Mesodermal cell (in vitro differentiated cells): ENCODE measurements around the gene CCDC185.

ENCODE experiments used
- H3K27ac ChIP-seq: 2 replicates; pipeline ENCODE4 v1.7.0; 2013; ENCODE audit warnings: mild to moderate bottlenecking, low read depth, low read length, moderate library complexity; ENCODE audit not compliant: severe bottlenecking
- H3K36me3 ChIP-seq: 2 replicates; pipeline ENCODE4 v1.7.1; 2013; ENCODE audit warnings: mild to moderate bottlenecking, low read length, moderate library complexity; ENCODE audit not compliant: control insufficient read depth, insufficient read depth
- H3K4me1 ChIP-seq: one replicate; pipeline ENCODE4 v1.7.1; 2013; ENCODE audit warnings: mild to moderate bottlenecking, low read length; ENCODE audit not compliant: insufficient read depth, control insufficient read depth, poor library complexity, severe bottlenecking
- H3K4me3 ChIP-seq: 2 replicates; pipeline ENCODE4 v1.7.0; 2013; ENCODE audit warnings: low read length, control low read depth, mild to moderate bottlenecking; ENCODE audit not compliant: insufficient read depth, poor library complexity, severe bottlenecking; ENCODE audit errors: extremely low read depth
- H3K9me3 ChIP-seq: 2 replicates; pipeline ENCODE4 v1.7.1; 2013; ENCODE audit warnings: mild to moderate bottlenecking, low read length, moderate library complexity; ENCODE audit not compliant: control insufficient read depth
- WGBS, 2 experiments: methylation state at CpG; one replicate each; pipeline ENCODE4 v1.1.5; 2013; ENCODE audit warnings: missing lambda C conversion rate in 2 of 2; ENCODE audit not compliant: insufficient coverage in 2 of 2; 5-methylcytosine and 5-hydroxymethylcytosine counted together

The CCDC185 gene

DNA sequence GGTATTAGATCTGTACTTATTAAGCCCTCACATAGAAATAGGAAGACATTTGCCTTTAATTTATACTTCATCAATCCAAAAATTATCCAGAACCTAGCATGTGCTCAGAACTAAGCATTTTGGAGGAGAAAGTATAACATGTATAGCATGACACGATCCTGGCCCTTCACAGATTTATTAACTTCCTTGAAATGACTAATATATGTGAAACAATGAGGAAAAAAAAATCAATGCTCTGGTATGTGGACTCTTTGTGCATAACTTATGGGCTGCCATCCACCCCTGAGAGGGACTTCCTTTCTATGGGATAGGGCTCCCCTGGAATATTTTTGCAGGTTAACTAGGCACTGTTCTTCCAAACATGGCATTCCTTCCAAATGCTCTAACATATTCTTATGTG lies 36.6 kb downstream of the CCDC185 start:
- no peaks in the 10 kb centered on the region for H3K36me3 ChIP-seq
- no peak overlapping the region for H3K4me3 ChIP-seq
- H3K9me3 ChIP-seq, result peaks cover 4% of the 10 kb centered on the region
- no peaks in the 10 kb centered on the region for H3K4me1 ChIP-seq
- no peak overlapping the region for H3K27ac ChIP-seq
- no CpG with 5 or more reads among the region's 1 CpG for WGBS, 2 experiments

DNA sequence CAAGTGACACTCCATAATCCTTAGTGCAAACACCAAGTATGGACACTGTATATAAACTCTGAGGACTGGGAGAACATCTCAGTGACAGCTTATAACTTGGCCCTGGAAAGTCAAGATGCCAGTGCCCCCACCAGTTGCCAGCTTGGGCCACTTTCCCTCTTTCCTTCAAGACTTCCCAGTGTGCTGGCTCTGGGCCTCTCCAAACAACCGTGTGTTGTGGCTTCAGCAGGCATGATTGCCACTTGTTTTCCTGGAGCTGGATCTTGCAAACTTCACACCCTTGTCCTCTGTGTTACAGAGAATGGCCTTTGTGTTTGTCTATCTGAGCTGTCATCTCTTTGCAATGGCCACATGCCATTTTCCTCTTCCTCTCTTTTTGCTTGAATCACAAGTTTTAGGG lies 37.0 kb downstream of the CCDC185 start:
- no peaks in the 10 kb centered on the region for H3K4me1 ChIP-seq
- 64 to 67% methylated on average over 1 of the region's 1 CpG for WGBS, 2 experiments

DNA sequence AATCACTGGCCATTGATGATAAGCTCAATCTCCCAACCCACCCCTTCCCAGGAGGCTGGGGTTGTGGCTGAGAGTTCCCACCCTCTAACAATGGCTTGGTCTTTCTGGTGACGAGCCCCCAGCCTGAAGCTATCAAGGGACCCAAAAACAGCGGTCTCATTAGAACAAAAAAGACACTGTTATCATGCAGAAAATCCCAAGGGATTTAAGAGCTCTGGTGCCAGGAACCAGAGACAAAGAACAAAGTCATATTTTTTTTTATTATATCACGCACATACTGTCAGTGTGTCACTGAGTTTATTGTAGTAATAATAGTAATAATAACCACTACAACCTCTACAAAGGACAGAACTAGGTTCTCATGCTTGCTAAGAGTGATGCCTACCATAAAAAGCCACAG lies 43.9 kb downstream of the CCDC185 start:
- WGBS, 2 experiments, result 88% methylated on average over 1 of the region's 3 CpGs; no CpG with 5 or more reads in 1 of the 2 experiments
- H3K4me1 ChIP-seq, result no peaks in the 10 kb centered on the region
- no peaks in the 10 kb centered on the region for H3K9me3 ChIP-seq
- no peak overlapping the region for H3K4me3 ChIP-seq
- no peaks in the 10 kb centered on the region for H3K36me3 ChIP-seq
- no peak overlapping the region for H3K27ac ChIP-seq

More for the DNA sequence above, 37.0 kb downstream of the CCDC185 start:
- no peaks in the 10 kb centered on the region for H3K36me3 ChIP-seq
- H3K4me3 ChIP-seq, result no peak overlapping the region
- peaks cover 4% of the 10 kb centered on the region for H3K9me3 ChIP-seq
- no peak overlapping the region for H3K27ac ChIP-seq

DNA sequence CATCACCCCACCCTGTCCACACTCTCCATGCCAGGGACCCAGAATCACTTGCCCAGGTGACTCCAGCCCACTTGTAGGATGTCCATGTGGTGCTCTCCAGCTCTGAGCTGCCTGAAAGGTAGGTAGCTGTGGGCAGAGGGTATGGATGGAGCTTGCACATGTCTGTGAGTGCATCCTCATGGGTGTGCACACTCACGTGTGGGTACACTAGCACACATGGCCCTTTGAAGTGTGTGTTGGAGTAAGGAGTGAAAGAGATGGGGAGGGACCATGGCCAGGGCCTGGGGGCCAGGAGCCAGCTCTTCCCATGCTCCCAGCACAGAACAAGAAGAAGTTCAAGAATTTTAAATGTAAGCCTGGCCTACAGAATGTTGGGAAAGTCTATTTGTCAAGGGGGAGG lies 50.2 kb downstream of the CCDC185 start:
- H3K4me3 ChIP-seq, result no peak overlapping the region
- WGBS, 2 experiments, result 92% methylated on average over 1 of the region's 1 CpG; no CpG with 5 or more reads in 1 of the 2 experiments

DNA sequence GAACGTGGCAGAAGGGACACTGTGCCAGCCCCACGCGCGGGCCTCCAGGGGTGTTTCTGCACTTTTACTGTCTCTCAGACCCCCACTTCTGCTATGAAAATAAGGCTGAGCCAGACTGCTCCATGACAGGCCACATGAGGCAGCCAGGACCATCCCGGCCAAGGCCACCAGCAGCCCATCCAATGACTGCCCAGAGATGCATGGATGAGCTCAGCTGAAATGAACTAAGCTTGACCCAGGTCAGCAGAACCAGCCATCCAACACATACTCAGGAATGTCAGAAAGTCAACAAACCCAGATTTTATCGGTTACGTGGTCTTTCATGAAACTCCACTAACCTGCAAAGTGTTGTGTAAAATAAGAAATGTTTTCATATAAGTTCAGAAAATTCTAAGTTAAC lies 51.2 kb downstream of the CCDC185 start:
- Histone ChIP-seq H3K4me3 (no peak overlapping the region), H3K4me1 (no peaks in the 10 kb centered on the region), H3K27ac (no peak overlapping the region), H3K9me3 (no peaks in the 10 kb centered on the region), H3K36me3 (no peaks in the 10 kb centered on the region)
- WGBS, 2 experiments, result 93 to 100% methylated on average over 1 to 5 of the region's 7 CpGs

More for the DNA sequence above, 50.2 kb downstream of the CCDC185 start:
- Histone ChIP-seq H3K9me3 (no peaks in the 10 kb centered on the region), H3K36me3 (no peaks in the 10 kb centered on the region), H3K4me1 (no peaks in the 10 kb centered on the region), H3K27ac (no peak overlapping the region)
